Large intestine (tissue), 3 donors: ENCODE measurements around the gene SLC2A2. TPM values are rescaled to one million over a fixed set of nuclear protein-coding genes. Genes with fewer than 3 reads are reported as not detected.

Source experiments
- DNase-seq, 2 donors: peaks; one replicate each; pipeline versions ENCODE4 v3.0.0 to v3.0.0-alpha.2; 2013
- H3K27ac ChIP-seq: one replicate; pipeline ENCODE4 v1.5.1; 2013; ENCODE audit warnings: low read length
- H3K27me3 ChIP-seq: 2 replicates; pipeline ENCODE4 v1.6.1; 2013; ENCODE audit warnings: low read length; ENCODE audit not compliant: control insufficient read depth, insufficient read depth
- H3K36me3 ChIP-seq: 2 replicates; pipeline ENCODE4 v1.6.1; 2013; ENCODE audit warnings: low read length; ENCODE audit not compliant: control insufficient read depth, insufficient read depth
- H3K4me1 ChIP-seq: one replicate; pipeline ENCODE4 v1.6.1; 2013; ENCODE audit warnings: low read length; ENCODE audit not compliant: control insufficient read depth, insufficient read depth
- H3K4me3 ChIP-seq: one replicate; pipeline ENCODE4 v1.5.1; 2013; ENCODE audit warnings: low read length
- H3K9me3 ChIP-seq: one replicate; pipeline ENCODE4 v1.6.1; 2013; ENCODE audit warnings: mild to moderate bottlenecking, low read depth, low read length, moderate library complexity; ENCODE audit not compliant: control insufficient read depth
- WGBS: methylation state at CpG from one replicate; pipeline ENCODE4 v1.1.5; 2013; ENCODE audit warnings: low lambda C conversion rate; ENCODE audit not compliant: insufficient coverage; 5-methylcytosine and 5-hydroxymethylcytosine counted together
- polyA plus RNA-seq: library from polyadenylated mRNA; unstranded; fragments of 120-200 nt; gene quantifications from one replicate; pipeline ENCODE4 v1.2.1, GENCODE V29; 2013

The SLC2A2 gene
- polyA plus RNA-seq, 1 donor = 202 TPM

GRCh38 chr3:170947018-170947769 lies 79.3 kb downstream of the SLC2A2 start:
- no CpG with 5 or more reads among the region's 25 CpGs for WGBS
- Histone ChIP-seq H3K27ac (no peak overlapping the region), H3K4me3 (no peak overlapping the region), H3K9me3 (peaks cover 11% of the 10 kb centered on the region), H3K4me1 (no peaks in the 10 kb centered on the region), H3K36me3 (no peaks in the 10 kb centered on the region), H3K27me3 (no peaks in the 10 kb centered on the region)
- DNase-seq = no peak

Other genes starting within 250 kb of the SLC2A2 start
- 94.4 TPM for gene RPL22L1, start 156.5 kb downstream of the SLC2A2 start, polyA plus RNA-seq
- gene EIF5A2, start 118.1 kb downstream of the SLC2A2 start, polyA plus RNA-seq = 7.1 TPM